ENCODE data around the gene MYLK.

The MYLK gene

GRCh38 chr3:123817413-123817812 is 66.7 kb downstream of the MYLK start:
- no peak for DNase-seq

GRCh38 chr3:123816673-123817207 is 67.4 kb downstream of the MYLK start:
- no peak for DNase-seq

- no peak for DNase-seq
Observed at GRCh38 chr3:123815981-123816380, 68.2 kb downstream of the MYLK start.

- no peak for DNase-seq
Observed at GRCh38 chr3:123813876-123814275, 70.3 kb downstream of the MYLK start.

GRCh38 chr3:123809597-123809996 is 74.5 kb downstream of the MYLK start:
- no peak for DNase-seq

GRCh38 chr3:123808812-123809211 is 75.3 kb downstream of the MYLK start:
- DNase-seq: no peak

GRCh38 chr3:123807820-123808219 is 76.3 kb downstream of the MYLK start:
- peak; percentile 2 for DNase-seq

GRCh38 chr3:123805504-123805903 is 78.6 kb downstream of the MYLK start:
- no peak for DNase-seq

- no peak for DNase-seq
Observed at GRCh38 chr3:123805101-123805500, 79.0 kb downstream of the MYLK start.

- no peak for DNase-seq
Observed at GRCh38 chr3:123804676-123805075, 79.5 kb downstream of the MYLK start.

- no peak for DNase-seq
Observed at GRCh38 chr3:123803521-123803920, 80.6 kb downstream of the MYLK start.

GRCh38 chr3:123802007-123802625 is 82.0 kb downstream of the MYLK start:
- DNase-seq: no peak

- DNase-seq: no peak
Observed at GRCh38 chr3:123801474-123801873, 82.7 kb downstream of the MYLK start.

GRCh38 chr3:123800362-123800682 is 83.8 kb downstream of the MYLK start:
- no peak for DNase-seq

- no peak for DNase-seq
Observed at GRCh38 chr3:123799544-123800361, 84.4 kb downstream of the MYLK start.

GRCh38 chr3:123798550-123798949 is 85.6 kb downstream of the MYLK start:
- DNase-seq: no peak

GRCh38 chr3:123795471-123796251 is 88.5 kb downstream of the MYLK start:
- no peak for DNase-seq

GRCh38 chr3:123793425-123793824 is 90.7 kb downstream of the MYLK start:
- no peak for DNase-seq

- no peak for DNase-seq
Observed at GRCh38 chr3:123792473-123793201, 91.5 kb downstream of the MYLK start.

- no peak for DNase-seq
Observed at GRCh38 chr3:123791898-123792297, 92.2 kb downstream of the MYLK start.

GRCh38 chr3:123791417-123791816 is 92.7 kb downstream of the MYLK start:
- no peak for DNase-seq

- no peak for DNase-seq
Observed at GRCh38 chr3:123791073-123791370, 93.1 kb downstream of the MYLK start.
